Mammary epithelial cell (primary cell): ENCODE measurements around the gene ACAP2.

Experiments
- CTCF ChIP-seq, 2 donors: IDR thresholded peaks in 1 of 2; conservative IDR thresholded peaks in 1 of 2; 2 replicates each; pipeline ENCODE4 v1.5.1; 2011 to 2012; ENCODE audit warnings: inconsistent platforms in 2 of 2, low read length in 2 of 2, mild to moderate bottlenecking in 2 of 2, control low read depth in 1 of 2, low read depth in 1 of 2; ENCODE audit not compliant: insufficient read depth in 1 of 2; ENCODE audit errors: extremely low read depth in 1 of 2
- EZH2 ChIP-seq: IDR thresholded peaks from 2 replicates; pipeline ENCODE4 v1.6.1; 2012; ENCODE audit warnings: low read length, inconsistent platforms, borderline replicate concordance

- TF ChIP-seq CTCF (conservative IDR thresholded peaks at IDR 0.05 in 1 of 2, IDR thresholded peaks at IDR 0.05 in 1 of 2; ENCODE audit: extremely low read depth in 1 of 2, insufficient read depth in 1 of 2, low read depth in 1 of 2, low read length in 2 of 2) (no peak), EZH2 (no peak)
Measured at GRCh38 chr3:195441992-195442572, 738 bp downstream of the ACAP2 start.
